Measurements from ENCODE around the gene NUBPL.

Gene NUBPL

DNA sequence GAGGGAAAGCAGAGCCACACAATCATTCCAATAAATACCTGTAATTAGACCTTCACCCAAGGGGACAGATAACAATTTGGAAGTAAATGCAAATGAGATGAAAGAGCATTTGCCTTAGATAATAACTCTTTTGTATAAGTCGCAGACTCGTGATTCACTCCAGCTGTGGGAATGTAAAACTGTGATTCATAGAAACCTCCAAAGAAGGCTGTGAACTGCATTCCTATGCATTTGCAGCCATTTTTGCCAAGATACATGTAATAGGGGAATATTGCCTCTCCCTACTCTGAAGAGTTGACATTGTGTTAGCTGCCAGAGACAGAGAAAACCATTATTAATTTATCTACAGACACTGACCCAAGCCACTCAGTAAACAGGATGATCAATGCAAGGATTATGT, 334.0 kb downstream of the NUBPL start:
- TF ChIP-seq, protein P1, sequence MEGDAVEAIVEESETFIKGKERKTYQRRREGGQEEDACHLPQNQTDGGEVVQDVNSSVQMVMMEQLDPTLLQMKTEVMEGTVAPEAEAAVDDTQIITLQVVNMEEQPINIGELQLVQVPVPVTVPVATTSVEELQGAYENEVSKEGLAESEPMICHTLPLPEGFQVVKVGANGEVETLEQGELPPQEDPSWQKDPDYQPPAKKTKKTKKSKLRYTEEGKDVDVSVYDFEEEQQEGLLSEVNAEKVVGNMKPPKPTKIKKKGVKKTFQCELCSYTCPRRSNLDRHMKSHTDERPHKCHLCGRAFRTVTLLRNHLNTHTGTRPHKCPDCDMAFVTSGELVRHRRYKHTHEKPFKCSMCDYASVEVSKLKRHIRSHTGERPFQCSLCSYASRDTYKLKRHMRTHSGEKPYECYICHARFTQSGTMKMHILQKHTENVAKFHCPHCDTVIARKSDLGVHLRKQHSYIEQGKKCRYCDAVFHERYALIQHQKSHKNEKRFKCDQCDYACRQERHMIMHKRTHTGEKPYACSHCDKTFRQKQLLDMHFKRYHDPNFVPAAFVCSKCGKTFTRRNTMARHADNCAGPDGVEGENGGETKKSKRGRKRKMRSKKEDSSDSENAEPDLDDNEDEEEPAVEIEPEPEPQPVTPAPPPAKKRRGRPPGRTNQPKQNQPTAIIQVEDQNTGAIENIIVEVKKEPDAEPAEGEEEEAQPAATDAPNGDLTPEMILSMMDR (IDR thresholded peaks at IDR 0.05; ENCODE audit: low read depth, low read length, missing control alignments), result no peak
- no peak overlapping the region for H3K4me3 ChIP-seq (ENCODE audit: low read depth, low read length)
- no peak for DNase-seq (ENCODE audit: low read depth)

DNA sequence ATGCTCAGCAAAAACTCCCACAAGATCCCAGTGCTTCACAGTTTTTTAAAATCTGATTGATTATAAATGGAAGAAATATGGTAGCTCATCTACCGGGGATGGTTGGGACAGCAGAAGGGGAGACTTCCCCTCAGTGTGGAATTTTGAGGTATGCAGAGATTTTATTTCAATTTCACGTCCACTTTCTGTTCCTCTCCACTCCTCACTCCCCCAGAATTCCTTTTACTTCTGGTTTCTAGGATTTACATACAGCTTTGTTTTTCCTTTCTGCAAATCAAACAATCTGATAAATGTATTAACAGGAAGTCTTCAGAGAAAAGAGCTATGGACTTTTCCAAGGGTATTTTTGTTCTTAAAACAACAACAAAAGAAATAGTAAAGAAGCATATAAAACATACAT, 334.4 kb downstream of the NUBPL start:
- H3K4me3 ChIP-seq (ENCODE audit: low read depth, low read length), result no peak overlapping the region
- TF ChIP-seq, protein P1 (IDR thresholded peaks at IDR 0.05; ENCODE audit: low read depth, low read length, missing control alignments), result no peak
- DNase-seq (ENCODE audit: low read depth), result no peak

GRCh38 chr14:31897581-31898186, 336.5 kb downstream of the NUBPL start:
- TF ChIP-seq, protein P1 (IDR thresholded peaks at IDR 0.05; ENCODE audit: low read depth, low read length, missing control alignments), result no peak
- no peak for DNase-seq (ENCODE audit: low read depth)
- no peak overlapping the region for H3K4me3 ChIP-seq (ENCODE audit: low read depth, low read length)

- DNase-seq (ENCODE audit: low read depth), result no peak
- no peak overlapping the region for H3K4me3 ChIP-seq (ENCODE audit: low read depth, low read length)
- TF ChIP-seq, protein P1 (IDR thresholded peaks at IDR 0.05; ENCODE audit: low read depth, low read length, missing control alignments), result no peak
These were observed 337.8 kb downstream of the NUBPL start for GRCh38 chr14:31898838-31899528.

DNA sequence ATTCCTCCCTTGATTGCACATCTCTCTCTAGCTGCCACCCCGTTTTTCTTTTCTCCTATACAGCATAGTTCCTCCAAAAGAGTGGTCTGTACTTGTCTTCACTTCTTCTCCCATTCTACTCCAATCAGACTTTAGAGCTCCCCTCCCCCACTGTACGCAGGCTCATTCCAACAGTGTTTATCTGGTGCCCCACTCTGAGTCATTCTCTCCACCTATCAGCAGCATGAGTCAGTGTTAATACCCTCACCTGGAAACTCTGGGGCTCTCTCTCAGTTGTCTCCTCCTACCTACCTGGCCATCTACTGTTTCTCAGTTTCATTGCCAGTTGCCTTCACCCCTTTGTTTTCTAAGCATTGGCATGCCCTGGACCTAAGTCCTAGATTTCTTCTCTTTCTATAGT, 340.8 kb downstream of the NUBPL start:
- H3K4me3 ChIP-seq (ENCODE audit: low read depth, low read length), result no peak overlapping the region
- DNase-seq (ENCODE audit: low read depth), result no peak

DNA sequence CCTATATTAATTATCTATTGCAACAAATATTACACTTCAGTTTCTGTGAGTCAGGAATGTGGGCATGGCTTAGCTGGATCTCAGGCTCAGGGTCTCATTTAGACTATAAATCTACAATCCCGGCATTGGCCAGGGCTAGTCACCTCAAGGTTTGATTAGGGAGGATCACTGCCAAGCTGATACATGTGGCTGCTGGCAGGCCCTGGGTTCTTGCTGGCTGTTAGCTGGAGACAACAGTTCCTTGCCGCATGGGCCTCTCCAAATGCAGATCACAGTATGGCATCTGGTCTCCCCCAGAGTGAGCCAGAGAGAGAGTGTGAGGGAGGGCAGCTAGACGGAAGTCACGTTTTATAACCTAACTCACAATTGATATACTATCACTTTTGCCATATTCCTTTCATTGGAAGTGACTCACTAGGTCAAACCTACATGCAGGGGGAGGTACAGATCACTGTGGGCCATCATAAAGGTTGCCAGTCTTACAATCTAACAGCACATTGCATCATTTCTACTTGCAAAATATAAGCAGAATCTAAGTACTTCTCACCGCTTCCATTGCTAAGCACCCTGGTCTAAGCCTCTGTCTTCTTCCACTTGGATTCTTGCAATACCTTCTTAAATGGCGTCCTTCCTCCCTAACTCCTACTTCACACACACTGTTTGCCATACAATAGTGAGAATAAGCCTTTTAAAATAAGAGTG, 341.9 kb downstream of the NUBPL start:
- DNase-seq (ENCODE audit: low read depth), result no peak
- no peak overlapping the region for H3K4me3 ChIP-seq (ENCODE audit: low read depth, low read length)
- TF ChIP-seq, protein P1 (IDR thresholded peaks at IDR 0.05; ENCODE audit: low read depth, low read length, missing control alignments), result no peak

More for the DNA sequence above, 340.8 kb downstream of the NUBPL start:
- TF ChIP-seq, protein P1 (IDR thresholded peaks at IDR 0.05; ENCODE audit: low read depth, low read length, missing control alignments), result no peak
